ENCODE results near the gene METTL24.

DNA sequence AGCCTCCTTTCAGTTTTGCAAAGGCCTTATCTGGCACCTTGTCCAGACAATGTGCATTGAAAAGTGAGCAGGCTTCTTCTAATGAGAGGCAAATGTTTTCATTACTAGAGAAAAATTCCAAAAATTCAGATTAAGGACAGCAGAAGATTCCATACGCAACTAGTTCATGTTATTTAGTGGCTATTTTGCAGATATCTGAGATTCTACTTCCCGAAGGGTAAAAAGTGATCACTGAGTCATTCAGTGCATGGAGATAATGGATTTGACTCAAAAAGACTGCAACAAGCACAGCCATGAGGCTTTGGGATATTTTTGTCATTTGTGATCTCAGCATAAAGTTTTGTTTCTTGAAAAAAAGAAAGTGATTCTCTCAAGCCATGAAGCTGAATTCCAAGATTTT lies 29.9 kb downstream of the METTL24 start:
- TF ChIP-seq, protein P1, sequence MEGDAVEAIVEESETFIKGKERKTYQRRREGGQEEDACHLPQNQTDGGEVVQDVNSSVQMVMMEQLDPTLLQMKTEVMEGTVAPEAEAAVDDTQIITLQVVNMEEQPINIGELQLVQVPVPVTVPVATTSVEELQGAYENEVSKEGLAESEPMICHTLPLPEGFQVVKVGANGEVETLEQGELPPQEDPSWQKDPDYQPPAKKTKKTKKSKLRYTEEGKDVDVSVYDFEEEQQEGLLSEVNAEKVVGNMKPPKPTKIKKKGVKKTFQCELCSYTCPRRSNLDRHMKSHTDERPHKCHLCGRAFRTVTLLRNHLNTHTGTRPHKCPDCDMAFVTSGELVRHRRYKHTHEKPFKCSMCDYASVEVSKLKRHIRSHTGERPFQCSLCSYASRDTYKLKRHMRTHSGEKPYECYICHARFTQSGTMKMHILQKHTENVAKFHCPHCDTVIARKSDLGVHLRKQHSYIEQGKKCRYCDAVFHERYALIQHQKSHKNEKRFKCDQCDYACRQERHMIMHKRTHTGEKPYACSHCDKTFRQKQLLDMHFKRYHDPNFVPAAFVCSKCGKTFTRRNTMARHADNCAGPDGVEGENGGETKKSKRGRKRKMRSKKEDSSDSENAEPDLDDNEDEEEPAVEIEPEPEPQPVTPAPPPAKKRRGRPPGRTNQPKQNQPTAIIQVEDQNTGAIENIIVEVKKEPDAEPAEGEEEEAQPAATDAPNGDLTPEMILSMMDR (IDR thresholded peaks at IDR 0.05) = no peak
- TF ChIP-seq POLR2A (IDR thresholded peaks at IDR 0.05) = no peak
